Measurements from ENCODE around the gene PAQR7.

The PAQR7 gene

DNA sequence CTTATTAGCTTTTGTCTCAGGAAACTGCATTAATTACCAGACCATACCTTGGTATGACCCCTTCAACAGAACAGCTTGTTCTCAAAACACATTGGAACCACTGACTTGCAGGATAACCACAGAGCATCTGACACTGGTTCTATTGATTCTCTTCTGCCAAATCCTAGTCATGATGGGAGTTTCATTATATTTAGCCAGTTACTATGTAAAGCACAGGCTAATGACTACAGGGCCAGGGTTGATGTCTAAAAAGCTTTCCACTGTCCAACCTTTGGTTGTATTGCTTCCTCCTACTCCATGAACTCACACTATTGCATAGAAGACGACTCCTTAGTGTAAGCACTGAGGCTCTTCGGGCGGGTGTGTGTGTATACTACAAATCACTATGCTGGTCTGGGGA is 27.0 kb upstream of the PAQR7 start:
- Histone ChIP-seq H3K4me3 (ENCODE audit: low read length) (no peak overlapping the region), H3K36me3 (ENCODE audit: control insufficient read depth, low read length) (peaks cover 81% of the 10 kb centered on the region), H3K4me1 (ENCODE audit: control insufficient read depth, low read length) (peaks cover 25% of the 10 kb centered on the region), H4K20me1 (ENCODE audit: control insufficient read depth, insufficient read depth, low read depth, low read length) (peaks cover 37% of the 10 kb centered on the region), H3K27me3 (ENCODE audit: control insufficient read depth, low read length) (peaks cover under 1% of the 10 kb centered on the region), H3K9me2 (replicated peaks; ENCODE audit: control insufficient read depth, low read length) (no peaks in the 10 kb centered on the region), H3K27ac (ENCODE audit: low read depth, low read length) (no peak overlapping the region), H3K4me2 (ENCODE audit: low read length) (peak overlapping the region; percentile 6; the same call in 1 of the 2 replicates), H3K79me2 (ENCODE audit: control insufficient read depth, low read length) (peaks cover 63% of the 10 kb centered on the region), H3K9me3 (ENCODE audit: control insufficient read depth, insufficient read depth, low read length) (no peaks in the 10 kb centered on the region), H3F3A (ENCODE audit: control insufficient read depth, insufficient read depth) (peaks cover 62% of the 10 kb centered on the region)
- TF ChIP-seq, protein P1, sequence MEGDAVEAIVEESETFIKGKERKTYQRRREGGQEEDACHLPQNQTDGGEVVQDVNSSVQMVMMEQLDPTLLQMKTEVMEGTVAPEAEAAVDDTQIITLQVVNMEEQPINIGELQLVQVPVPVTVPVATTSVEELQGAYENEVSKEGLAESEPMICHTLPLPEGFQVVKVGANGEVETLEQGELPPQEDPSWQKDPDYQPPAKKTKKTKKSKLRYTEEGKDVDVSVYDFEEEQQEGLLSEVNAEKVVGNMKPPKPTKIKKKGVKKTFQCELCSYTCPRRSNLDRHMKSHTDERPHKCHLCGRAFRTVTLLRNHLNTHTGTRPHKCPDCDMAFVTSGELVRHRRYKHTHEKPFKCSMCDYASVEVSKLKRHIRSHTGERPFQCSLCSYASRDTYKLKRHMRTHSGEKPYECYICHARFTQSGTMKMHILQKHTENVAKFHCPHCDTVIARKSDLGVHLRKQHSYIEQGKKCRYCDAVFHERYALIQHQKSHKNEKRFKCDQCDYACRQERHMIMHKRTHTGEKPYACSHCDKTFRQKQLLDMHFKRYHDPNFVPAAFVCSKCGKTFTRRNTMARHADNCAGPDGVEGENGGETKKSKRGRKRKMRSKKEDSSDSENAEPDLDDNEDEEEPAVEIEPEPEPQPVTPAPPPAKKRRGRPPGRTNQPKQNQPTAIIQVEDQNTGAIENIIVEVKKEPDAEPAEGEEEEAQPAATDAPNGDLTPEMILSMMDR (IDR thresholded peaks at IDR 0.05; ENCODE audit: low read depth, low read length, poor library complexity, severe bottlenecking) = no peak
- no peak for TF ChIP-seq EZH2phosphoT487 (IDR thresholded peaks at IDR 0.05; ENCODE audit: borderline replicate concordance, low read length)

DNA sequence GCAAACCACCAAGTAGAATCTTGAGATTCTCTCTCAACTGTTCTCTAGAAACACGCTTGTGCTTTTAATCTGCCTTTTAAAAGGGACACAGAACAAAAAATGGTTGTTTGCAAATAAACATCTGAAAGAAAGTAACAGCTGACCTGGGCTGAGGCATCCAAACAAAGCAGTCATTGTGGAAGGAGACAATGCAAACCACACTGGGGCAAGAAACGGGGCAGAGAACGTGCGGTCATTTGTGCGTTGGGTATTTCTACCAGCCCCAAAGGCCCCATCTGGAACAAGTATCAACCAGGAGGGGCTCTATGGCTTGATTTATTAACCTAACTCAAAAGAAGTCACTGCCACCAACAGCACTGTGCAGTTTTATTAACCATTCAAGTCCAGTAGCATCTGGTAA is 24.7 kb upstream of the PAQR7 start:
- Histone ChIP-seq H3K4me2 (ENCODE audit: low read length) (no peak overlapping the region), H3K9me3 (ENCODE audit: control insufficient read depth, insufficient read depth, low read length) (no peaks in the 10 kb centered on the region), H3K4me1 (ENCODE audit: control insufficient read depth, low read length) (peaks cover 24% of the 10 kb centered on the region), H3K36me3 (ENCODE audit: control insufficient read depth, low read length) (peaks cover 91% of the 10 kb centered on the region), H3K27ac (ENCODE audit: low read depth, low read length) (no peak overlapping the region), H3K9me2 (replicated peaks; ENCODE audit: control insufficient read depth, low read length) (no peaks in the 10 kb centered on the region), H3K79me2 (ENCODE audit: control insufficient read depth, low read length) (peaks cover 54% of the 10 kb centered on the region), H3F3A (ENCODE audit: control insufficient read depth, insufficient read depth) (peaks cover 79% of the 10 kb centered on the region), H3K4me3 (ENCODE audit: low read length) (no peak overlapping the region), H3K27me3 (ENCODE audit: control insufficient read depth, low read length) (no peaks in the 10 kb centered on the region), H4K20me1 (ENCODE audit: control insufficient read depth, insufficient read depth, low read depth, low read length) (peaks cover 37% of the 10 kb centered on the region)
- no peak for TF ChIP-seq EZH2phosphoT487 (IDR thresholded peaks at IDR 0.05; ENCODE audit: borderline replicate concordance, low read length)
- TF ChIP-seq, protein P1 (IDR thresholded peaks at IDR 0.05; ENCODE audit: low read depth, low read length, poor library complexity, severe bottlenecking) = no peak

DNA sequence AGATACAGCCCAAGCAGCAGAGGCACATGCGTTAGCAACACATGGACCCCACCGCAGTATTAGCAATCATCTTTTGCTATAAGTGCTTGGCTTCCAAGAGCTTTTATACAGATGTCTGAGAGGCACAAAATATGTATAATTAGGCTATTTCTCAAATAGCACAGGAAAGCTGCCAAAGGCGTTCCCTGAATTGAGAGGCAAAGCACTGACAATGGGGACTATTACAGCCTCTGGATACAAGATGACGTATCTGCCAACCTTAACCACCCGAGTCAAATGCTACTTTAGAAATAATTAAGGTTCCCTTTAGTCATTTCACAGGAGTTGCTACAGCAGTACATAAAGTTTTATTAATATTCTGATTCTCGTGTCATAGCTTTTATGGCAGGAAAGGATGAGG is 24.3 kb upstream of the PAQR7 start:
- no peaks in the 10 kb centered on the region for H3K9me3 ChIP-seq (ENCODE audit: control insufficient read depth, insufficient read depth, low read length)
- H3K27ac ChIP-seq (ENCODE audit: low read depth, low read length) = no peak overlapping the region
- peaks cover 50% of the 10 kb centered on the region for H3K79me2 ChIP-seq (ENCODE audit: control insufficient read depth, low read length)
- H3K36me3 ChIP-seq (ENCODE audit: control insufficient read depth, low read length) = peaks cover 88% of the 10 kb centered on the region
- H3K4me3 ChIP-seq (ENCODE audit: low read length) = no peak overlapping the region
- no peak overlapping the region for H3K4me2 ChIP-seq (ENCODE audit: low read length)
- peaks cover 33% of the 10 kb centered on the region for H4K20me1 ChIP-seq (ENCODE audit: control insufficient read depth, insufficient read depth, low read depth, low read length)
- H3K27me3 ChIP-seq (ENCODE audit: control insufficient read depth, low read length) = no peaks in the 10 kb centered on the region
- H3F3A ChIP-seq (ENCODE audit: control insufficient read depth, insufficient read depth) = peaks cover 76% of the 10 kb centered on the region
- TF ChIP-seq, protein P1 (IDR thresholded peaks at IDR 0.05; ENCODE audit: low read depth, low read length, poor library complexity, severe bottlenecking) = no peak
- no peak for TF ChIP-seq EZH2phosphoT487 (IDR thresholded peaks at IDR 0.05; ENCODE audit: borderline replicate concordance, low read length)
- no peaks in the 10 kb centered on the region for H3K9me2 ChIP-seq (replicated peaks; ENCODE audit: control insufficient read depth, low read length)
- H3K4me1 ChIP-seq (ENCODE audit: control insufficient read depth, low read length) = peaks cover 27% of the 10 kb centered on the region

All from DOHH2 (cell line).